ENCODE data around the gene DUSP8. TPM values are rescaled to one million over a fixed set of nuclear protein-coding genes. Genes with fewer than 3 reads are reported as not detected.

DUSP8 gene
- polyA plus RNA-seq, 2 of the 4 experiments (the other 2 are of a cell fraction) = 0.72 to 2.6 TPM

GRCh38 chr11:1563697-1564534, 8.2 kb downstream of the DUSP8 start:
- POLR2A ChIA-PET = interaction anchor here (0.8 kb wide), 1 partner anchor 10 kb away, joined by 3 read pairs; no protein-coding TSS in a partner anchor
- Histone ChIP-seq H3K4me1 (peaks cover 36% of the 10 kb centered on the region), H3K9me3 (no peaks in the 10 kb centered on the region), H3K27ac (peak overlapping the region in 1 of 2 experiments; percentile 38; a peak in 2 of 6 replicates), H3K4me3 (no peak overlapping the region), H3K4me2 (peak overlapping the region; percentile 15; the same call in 2 of the 3 replicates)
- FAIRE-seq (no peak), ATAC-seq (no peak), DNase-seq (ENCODE audit: low read depth in 1 of 2, low spot score in 1 of 2) (no peak)
- WGBS (ENCODE audit: missing lambda C conversion rate) = 80% methylated on average over 23 of the region's 29 CpGs
- CTCF ChIA-PET = interaction anchor here (1.1 to 26.3 kb wide), 5 partner anchors 11 to 362 kb away, joined by 3 to 719 read pairs (median 4); no protein-coding TSS in a partner anchor
- TF ChIP-seq CHD2 (IDR thresholded peaks at IDR 0.05; ENCODE audit: low read length, partially characterized antibody) (no peak), FOSB (CRISPR knock-in tag; IDR thresholded peaks at IDR 0.05) (no peak), RNF2 (IDR thresholded peaks at IDR 0.05; ENCODE audit: borderline replicate concordance, low read depth) (no peak), USF2 (IDR thresholded peaks at IDR 0.05) (no peak), ZFP36 (IDR thresholded peaks at IDR 0.05; ENCODE audit: borderline replicate concordance, partially characterized antibody) (no peak), HDAC2 (IDR thresholded peaks at IDR 0.05) (no peak), RARB (CRISPR knock-in tag; IDR thresholded peaks at IDR 0.05) (no peak), NR3C1 (IDR thresholded peaks at IDR 0.05) (no peak), PBX3 (IDR thresholded peaks at IDR 0.05) (no peak), NFE2L2 (conservative IDR thresholded peaks at IDR 0.05; ENCODE audit: low read length) (no peak), JUNB (IDR thresholded peaks at IDR 0.05) (no peak), CBX8 (IDR thresholded peaks at IDR 0.05) (no peak), TP53 (CRISPR knock-in tag; IDR thresholded peaks at IDR 0.05) (no peak), HOXA7 (CRISPR knock-in tag; IDR thresholded peaks at IDR 0.05) (no peak), CTCF (IDR thresholded peaks at IDR 0.05) (no peak), HOXB5 (CRISPR knock-in tag; IDR thresholded peaks at IDR 0.05) (no peak), CHD4 (IDR thresholded peaks at IDR 0.05; ENCODE audit: borderline replicate concordance) (no peak), RAD21 (conservative IDR thresholded peaks at IDR 0.05 in 1 of 2, IDR thresholded peaks at IDR 0.05 in 1 of 2) (no peak), RCOR1 (IDR thresholded peaks at IDR 0.05; ENCODE audit: low read depth, low read length) (no peak)

- POLR2A ChIA-PET = no interaction called here
- ATAC-seq = no peak
Observed at GRCh38 chr11:1563149-1563638, 8.9 kb downstream of the DUSP8 start.

More at GRCh38 chr11:1563149-1563638, 8.9 kb downstream of the DUSP8 start:
- FAIRE-seq (no peak), DNase-seq (ENCODE audit: low read depth in 1 of 2, low spot score in 1 of 2) (no peak)
- no peak for TF ChIP-seq CBX2 (IDR thresholded peaks at IDR 0.05; ENCODE audit: borderline replicate concordance, low read depth)
- TF ChIP-seq CHD4 (IDR thresholded peaks at IDR 0.05; ENCODE audit: borderline replicate concordance) = no peak
- TF ChIP-seq CBX8 (IDR thresholded peaks at IDR 0.05) = no peak
- no peak for TF ChIP-seq MAZ (IDR thresholded peaks at IDR 0.05; ENCODE audit: borderline replicate concordance, low read depth, low read length)
- no peak for TF ChIP-seq TFCP2L1 (CRISPR knock-in tag; IDR thresholded peaks at IDR 0.05)
- H3K4me2 ChIP-seq = no peak overlapping the region
- no peak overlapping the region for H3K4me3 ChIP-seq
- peaks cover 43% of the 10 kb centered on the region for H3K4me1 ChIP-seq
- no peak overlapping the region for H3K27ac ChIP-seq
- CTCF ChIA-PET = interaction anchor here (5.0 to 26.3 kb wide), 2 partner anchors 12 to 20 kb away, joined by 62 to 719 read pairs; no protein-coding TSS in a partner anchor
- WGBS (ENCODE audit: missing lambda C conversion rate) = 87% methylated on average over 3 of the region's 12 CpGs
- H3K9me3 ChIP-seq = no peaks in the 10 kb centered on the region

Data from A549 (cell line).